Measurements from ENCODE around the gene SPATS2L. TPM values are rescaled to one million over a fixed set of nuclear protein-coding genes. Genes with fewer than 3 reads are reported as not detected.

Gene SPATS2L
- polyA plus RNA-seq, 1 of the 3 experiments (the other 2 are of a cell fraction) = 86.8 TPM

- peaks cover 34 to 55% of the 10 kb centered on the region in 2 experiments for H3K36me3 ChIP-seq (replicated peaks in 1 of 2; ENCODE audit: control insufficient read depth in 1 of 2, insufficient read depth in 2 of 2, low read length in 1 of 2)
- H3K9me3 ChIP-seq = no peaks in the 10 kb centered on the region
- H3K79me2 ChIP-seq (ENCODE audit: insufficient read depth) = no peaks in the 10 kb centered on the region
- peak; percentile 71 for DNase-seq
- no peak overlapping the region for H3K9ac ChIP-seq
- H3K9me2 ChIP-seq = no peaks in the 10 kb centered on the region
- H3K27me3 ChIP-seq (ENCODE audit: insufficient read depth) = no peaks in the 10 kb centered on the region
- CTCF ChIA-PET = interaction anchor here (0.6 to 8.0 kb wide), 55 partner anchors 9 to 501 kb away, joined by 3 to 111 read pairs (median 3); partner anchors contain the start of genes SGO2 and SPATS2L
- peaks cover 0 to 11% of the 10 kb centered on the region in 2 experiments; a peak in 1 of 4 replicates for H3K4me1 ChIP-seq (ENCODE audit: control insufficient read depth in 1 of 2, insufficient read depth in 2 of 2, low read depth in 1 of 2, low read length in 1 of 2)
- TF ChIP-seq POLR2AphosphoS5 (IDR thresholded peaks at IDR 0.05; ENCODE audit: low read depth, low read length) = no peak
- peak; percentile 87 for TF ChIP-seq RAD21 (IDR thresholded peaks at IDR 0.05; ENCODE audit: low read length)
- TF ChIP-seq MXI1 (IDR thresholded peaks at IDR 0.05; ENCODE audit: low read depth, low read length) = no peak
- no peak for TF ChIP-seq ZBTB33 (IDR thresholded peaks at IDR 0.05; ENCODE audit: borderline replicate concordance, low read depth)
- TF ChIP-seq CTCF (IDR thresholded peaks at IDR 0.05) = peak; percentile 61
- peak; percentile 84 for TF ChIP-seq SMC3 (IDR thresholded peaks at IDR 0.05; ENCODE audit: low read depth, low read length)
- TF ChIP-seq MEF2A (IDR thresholded peaks at IDR 0.05; ENCODE audit: borderline replicate concordance, low read depth) = no peak
- TF ChIP-seq REST (IDR thresholded peaks at IDR 0.05; ENCODE audit: low read depth, low read length) = no peak
- TF ChIP-seq EP300 (IDR thresholded peaks at IDR 0.05; ENCODE audit: borderline replicate concordance in 1 of 2, low read depth in 1 of 2, low read length in 1 of 2) = no peak
- no peak for TF ChIP-seq USF1 (IDR thresholded peaks at IDR 0.05; ENCODE audit: borderline replicate concordance, low read depth)
- H3K4me2 ChIP-seq = no peak overlapping the region
- no peak overlapping the region for H2AFZ ChIP-seq (ENCODE audit: low read depth)
- no peak overlapping the region for H3K27ac ChIP-seq (ENCODE audit: low read depth in 2 of 2, low read length in 1 of 2)
- WGBS (ENCODE audit: low lambda C conversion rate) = 77% methylated on average over 8 of the region's 8 CpGs
- no peaks in the 10 kb centered on the region for H4K20me1 ChIP-seq (ENCODE audit: insufficient read depth)
- H3F3A ChIP-seq (replicated peaks; ENCODE audit: insufficient read depth) = no peaks in the 10 kb centered on the region
- H3K4me3 ChIP-seq (ENCODE audit: low read depth in 2 of 2, low read length in 1 of 2) = no peak overlapping the region
- POLR2A ChIA-PET = interaction anchor here (1.1 to 1.5 kb wide), 2 partner anchors 10 to 486 kb away, joined by 3 to 4 read pairs; no protein-coding TSS in a partner anchor
Measured at GRCh38 chr2:200471324-200471848, 164.9 kb downstream of the SPATS2L start.
